ENCODE measurements around the gene SKAP2.

The SKAP2 gene

GRCh38 chr7:26694713-26695112 is 169.7 kb downstream of the SKAP2 start:
- no peak for DNase-seq (ENCODE audit: low read depth)

DNA sequence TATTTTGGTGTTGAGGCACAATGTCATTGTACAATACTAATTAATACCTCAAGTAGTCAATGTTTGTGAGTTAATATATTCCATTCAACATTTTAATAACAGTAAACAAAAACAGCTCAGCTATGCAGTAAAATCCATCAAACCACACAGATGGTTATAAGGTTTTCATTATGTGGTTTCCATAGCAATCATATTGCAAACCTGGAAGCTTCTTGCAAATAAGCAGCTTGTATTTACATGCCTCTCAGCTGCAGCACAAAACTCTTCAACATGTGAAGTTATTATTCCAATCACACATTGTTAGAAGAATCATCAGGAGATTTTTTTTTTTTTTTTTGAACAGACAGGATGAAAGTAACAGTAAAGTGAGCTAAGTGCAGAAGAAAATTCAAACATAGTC is 170.2 kb downstream of the SKAP2 start:
- no peak for DNase-seq (ENCODE audit: low read depth)

DNA sequence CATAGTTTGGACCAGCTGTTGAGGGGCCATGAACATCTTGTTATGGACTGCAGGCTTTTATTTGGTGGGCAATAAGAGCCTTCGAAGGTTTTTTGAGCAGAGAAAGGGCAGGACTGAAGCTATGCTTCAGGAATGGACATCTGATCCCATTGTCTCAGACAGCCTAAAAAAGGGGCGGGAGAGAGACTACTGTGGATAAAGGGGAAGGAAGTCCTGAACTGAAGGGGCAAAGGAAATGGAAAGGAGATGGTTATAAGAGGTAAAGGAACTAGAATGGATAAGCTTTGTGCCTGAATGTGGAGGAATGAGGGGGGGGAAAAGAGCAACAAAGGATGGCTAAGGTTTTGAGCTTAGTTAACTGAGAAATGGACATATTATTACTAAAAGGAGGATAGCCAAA is 172.5 kb downstream of the SKAP2 start:
- DNase-seq (ENCODE audit: low read depth) = no peak

DNA sequence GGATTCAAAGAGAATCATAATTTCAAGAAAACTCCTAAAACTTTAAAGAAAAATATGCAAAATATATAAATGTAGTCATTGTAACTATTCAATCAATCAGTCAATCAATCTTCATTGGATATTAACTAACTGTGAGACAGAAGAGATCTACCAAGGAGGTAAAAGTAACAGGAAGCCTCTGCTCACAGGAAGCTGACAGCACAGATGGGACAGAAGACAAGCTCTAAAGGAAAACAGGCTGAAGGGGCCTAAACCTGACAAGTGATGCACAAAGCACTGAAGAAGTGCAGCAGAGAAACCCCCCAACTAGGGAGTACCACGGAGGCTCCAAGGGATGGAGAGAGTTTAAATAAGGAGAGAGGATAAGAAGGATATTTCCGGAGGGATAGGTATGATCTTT is 173.0 kb downstream of the SKAP2 start:
- no peak for DNase-seq (ENCODE audit: low read depth)

DNA sequence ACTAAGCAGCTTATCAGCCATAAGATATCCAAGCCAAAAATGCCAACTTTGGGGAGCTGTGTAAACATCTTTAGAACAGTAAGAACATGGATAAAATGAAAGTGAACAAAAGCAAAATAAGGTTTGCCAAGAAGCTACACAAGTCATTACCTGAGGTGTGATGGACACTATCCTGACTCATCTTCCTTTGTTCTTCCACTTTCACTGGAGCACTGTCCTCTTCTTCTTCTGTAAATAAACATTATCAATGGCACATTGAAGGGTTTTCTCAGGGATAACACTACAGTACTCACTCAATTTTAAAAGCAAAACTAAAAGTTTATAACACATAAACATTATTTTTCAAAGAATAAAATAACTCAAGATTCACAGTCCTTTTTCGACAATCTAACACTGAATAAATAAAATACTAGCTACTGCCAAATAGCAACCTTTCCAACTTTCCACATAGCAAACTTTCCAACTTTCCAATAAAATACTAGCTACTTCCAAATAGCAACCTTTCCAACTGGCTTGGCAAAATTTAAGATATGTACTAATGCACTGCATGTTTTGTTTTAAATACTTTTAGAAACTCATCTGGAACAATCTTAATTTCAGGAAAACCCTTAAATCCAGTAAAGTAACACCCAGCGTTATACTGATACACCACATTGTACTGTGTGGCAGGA is 174.1 kb downstream of the SKAP2 start:
- no peak for DNase-seq (ENCODE audit: low read depth)

GRCh38 chr7:26688936-26689506 is 175.4 kb downstream of the SKAP2 start:
- peak; percentile 52 for DNase-seq (ENCODE audit: low read depth)

GRCh38 chr7:26688388-26688787 is 176.0 kb downstream of the SKAP2 start:
- no peak for DNase-seq (ENCODE audit: low read depth)

DNA sequence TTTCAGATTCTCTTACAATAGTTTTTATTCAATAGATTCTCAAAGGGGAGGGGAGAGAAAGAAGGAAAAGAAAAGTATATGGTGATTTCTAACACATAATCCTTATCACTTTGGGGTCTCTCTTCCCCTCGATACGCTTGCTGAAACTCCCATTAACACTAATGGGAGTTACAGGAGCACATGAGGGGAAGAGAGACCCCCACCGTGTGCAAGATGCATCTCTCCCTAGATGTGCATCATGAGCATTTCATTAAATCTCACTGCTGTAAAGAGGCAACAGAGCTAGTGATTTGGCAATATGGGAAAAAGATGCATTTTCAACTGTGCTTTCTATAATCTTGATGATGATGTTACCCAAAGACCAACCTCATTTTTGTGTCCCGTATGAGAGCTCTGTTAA is 177.4 kb downstream of the SKAP2 start:
- DNase-seq (ENCODE audit: low read depth) = no peak

DNA sequence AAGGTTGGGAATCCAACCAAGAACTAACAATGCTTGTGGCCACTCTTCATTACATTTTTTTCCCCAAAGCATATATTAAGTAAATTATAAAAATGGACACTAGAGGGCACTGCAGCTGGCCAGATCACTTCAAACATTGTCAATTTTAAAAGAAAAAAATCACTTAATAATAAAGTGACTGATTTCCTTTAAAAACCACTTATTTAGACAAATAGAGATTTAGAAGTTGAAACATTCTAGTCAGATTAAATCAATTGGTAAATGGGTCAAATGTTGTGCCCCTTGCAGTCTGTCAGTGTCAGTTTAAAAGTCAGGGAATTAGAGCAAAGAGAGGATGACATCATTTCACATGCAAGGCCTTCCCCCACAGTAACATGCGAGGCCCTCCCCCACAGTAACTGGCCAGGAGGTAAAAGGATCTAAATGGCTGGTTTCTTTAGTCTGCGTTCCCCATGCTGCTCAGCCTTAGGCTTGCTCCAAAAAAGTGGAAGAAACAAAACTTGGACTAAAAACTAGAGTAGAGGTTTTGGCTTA is 177.9 kb downstream of the SKAP2 start:
- DNase-seq (ENCODE audit: low read depth) = no peak

GRCh38 chr7:26685606-26686005 is 178.8 kb downstream of the SKAP2 start:
- no peak for DNase-seq (ENCODE audit: low read depth)

- DNase-seq (ENCODE audit: low read depth) = no peak
Measured at GRCh38 chr7:26684447-26684846, 179.9 kb downstream of the SKAP2 start.

GRCh38 chr7:26683277-26683676 is 181.1 kb downstream of the SKAP2 start:
- no peak for DNase-seq (ENCODE audit: low read depth)

DNA sequence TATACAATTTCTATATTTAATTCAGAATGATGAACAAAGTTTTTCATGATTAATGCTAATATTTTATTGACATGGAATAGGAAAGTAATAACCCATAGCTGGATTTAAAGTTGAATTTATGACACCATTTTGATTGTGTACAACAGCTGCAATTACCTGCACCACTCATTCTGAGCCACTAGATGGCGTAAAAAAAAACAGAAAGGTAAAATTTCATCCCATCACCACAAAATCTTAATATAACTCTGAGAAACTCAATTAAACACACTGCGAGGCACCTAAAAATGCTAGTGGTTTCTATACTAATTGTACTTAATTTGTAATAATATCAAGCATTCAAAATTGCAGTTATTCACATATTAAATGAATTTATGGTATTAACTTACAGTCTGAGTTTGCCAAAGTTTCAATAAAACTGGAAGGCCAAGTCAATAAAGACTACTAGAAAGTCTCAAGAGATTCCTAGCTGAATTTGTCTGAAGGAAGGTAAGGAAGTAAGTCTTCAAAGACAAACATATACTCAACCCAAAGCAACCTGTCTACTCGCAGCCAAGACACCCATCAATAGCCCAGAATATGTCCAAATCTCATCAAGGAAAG is 182.5 kb downstream of the SKAP2 start:
- no peak for DNase-seq (ENCODE audit: low read depth)

GRCh38 chr7:26680587-26680986 is 183.8 kb downstream of the SKAP2 start:
- DNase-seq (ENCODE audit: low read depth) = no peak

GRCh38 chr7:26675143-26675887 is 189.1 kb downstream of the SKAP2 start:
- no peak for DNase-seq (ENCODE audit: low read depth)

- no peak for DNase-seq (ENCODE audit: low read depth)
Measured at GRCh38 chr7:26673858-26674257, 190.5 kb downstream of the SKAP2 start.

DNA sequence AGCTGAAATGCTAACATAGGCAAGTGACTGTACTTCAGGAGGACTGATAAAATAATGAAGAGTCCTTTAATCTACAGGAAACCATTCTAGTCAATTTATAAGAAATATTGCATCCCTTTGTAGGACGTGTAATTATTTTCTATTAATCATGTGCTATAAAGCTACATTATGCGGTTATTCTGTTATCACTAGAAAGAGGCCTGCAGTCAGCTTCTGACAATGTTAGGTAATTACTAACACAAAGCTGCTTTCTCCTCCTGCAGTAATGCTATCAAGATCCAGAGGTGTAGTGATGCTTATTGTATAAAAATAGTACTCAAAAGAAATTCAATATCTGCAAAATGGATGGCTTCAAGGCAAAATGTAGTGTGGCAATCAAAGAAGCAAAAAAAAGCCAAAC is 191.1 kb downstream of the SKAP2 start:
- DNase-seq (ENCODE audit: low read depth) = no peak

GRCh38 chr7:26670841-26671240 is 193.5 kb downstream of the SKAP2 start:
- no peak for DNase-seq (ENCODE audit: low read depth)

DNA sequence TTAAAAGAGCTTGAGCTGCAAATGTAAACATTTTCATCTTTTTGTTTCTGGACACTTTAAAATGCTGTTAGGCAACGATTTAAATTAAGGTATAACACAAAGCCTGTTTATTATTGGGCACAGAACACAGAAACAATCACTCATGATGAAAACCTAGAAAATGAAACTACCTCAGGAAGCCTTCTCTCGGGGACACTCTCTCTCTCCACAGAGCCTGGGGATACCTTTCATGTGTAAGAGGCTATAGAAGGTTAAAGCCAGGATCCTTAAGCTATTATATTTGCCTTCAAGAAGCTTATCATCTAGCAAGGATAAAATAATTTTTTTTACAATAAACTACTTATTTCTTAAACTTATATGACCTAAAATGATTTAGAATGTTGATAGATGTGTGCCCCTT is 194.1 kb downstream of the SKAP2 start:
- no peak for DNase-seq (ENCODE audit: low read depth)

DNA sequence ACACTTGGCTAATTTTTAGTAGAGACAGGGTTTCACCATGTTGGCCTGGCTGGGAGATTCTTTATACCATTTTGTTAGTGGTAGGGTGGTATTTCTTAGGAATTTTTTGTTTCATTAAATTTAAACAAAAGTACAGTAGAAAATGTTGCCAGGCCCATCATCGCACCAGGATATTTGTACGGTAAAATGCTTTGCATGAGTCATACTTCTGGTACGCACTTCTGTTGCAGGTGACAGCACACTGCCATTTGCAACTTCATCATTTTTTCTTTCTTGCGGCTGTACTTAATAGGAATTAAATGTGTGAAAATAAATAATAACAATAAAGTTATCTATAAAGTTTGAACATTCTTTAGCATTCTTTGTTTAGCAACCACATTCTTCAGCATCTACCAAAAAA is 195.6 kb downstream of the SKAP2 start:
- no peak for DNase-seq (ENCODE audit: low read depth)

DNA sequence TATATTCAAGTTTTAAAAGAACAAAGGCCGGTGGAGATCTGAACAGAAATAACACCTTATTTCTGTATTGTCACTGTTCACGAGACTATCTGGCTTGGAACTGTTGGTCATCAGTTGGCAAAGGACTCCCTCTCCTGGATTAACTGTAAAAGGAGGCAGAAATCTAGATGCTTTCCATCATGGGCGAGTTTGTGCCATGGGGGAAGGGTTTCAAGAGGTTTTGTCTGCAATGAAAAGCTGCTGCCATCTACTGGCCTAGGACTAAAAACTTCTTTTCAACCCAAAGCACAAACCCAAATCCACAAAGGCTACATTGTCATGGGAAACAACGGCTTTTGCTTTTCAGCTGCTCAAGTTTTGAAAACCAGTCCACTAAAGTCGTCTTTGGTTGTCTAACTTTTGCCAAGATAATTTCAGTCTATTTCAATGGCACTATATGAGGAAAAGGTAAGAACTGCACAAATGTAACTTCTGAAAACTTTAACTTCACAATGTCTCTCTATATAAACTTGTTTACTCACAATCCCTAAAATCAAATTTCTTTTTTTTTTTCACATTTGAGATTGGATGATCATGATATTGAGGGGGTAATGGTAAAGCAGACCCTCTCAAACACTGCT is 196.8 kb downstream of the SKAP2 start:
- peak; percentile 58 for DNase-seq (ENCODE audit: low read depth)

- DNase-seq (ENCODE audit: low read depth) = no peak
Measured at GRCh38 chr7:26664735-26665416, 199.5 kb downstream of the SKAP2 start.
